Measurements from ENCODE around the gene TVP23A. TPM values are rescaled to one million over a fixed set of nuclear protein-coding genes. Genes with fewer than 3 reads are reported as not detected.

Gene TVP23A
- total RNA-seq, 2 experiments from 2014 or later, result not detected

- H3K36me3 Mint-ChIP-seq, result peaks cover 9% of the 10 kb centered on the region
- CTCF ChIA-PET, result no interaction called here
- H3K4me1 Mint-ChIP-seq, result peaks cover 26% of the 10 kb centered on the region
- no peak overlapping the region for H3K4me3 Mint-ChIP-seq
- ATAC-seq (no peak), DNase-seq (no peak)
- H3K27me3 Mint-ChIP-seq, result peaks cover 8% of the 10 kb centered on the region
- H3K27ac Mint-ChIP-seq, result no peak overlapping the region
- H3K9me3 Mint-ChIP-seq (ENCODE audit: low read depth), result no peaks in the 10 kb centered on the region
Observed at GRCh38 chr16:10769381-10769780, 49.2 kb downstream of the TVP23A start.

GRCh38 chr16:10767127-10767526, 51.5 kb downstream of the TVP23A start:
- ATAC-seq (no peak), DNase-seq (no peak)
- H3K27ac Mint-ChIP-seq, result no peak overlapping the region
- H3K36me3 Mint-ChIP-seq, result peaks cover 27% of the 10 kb centered on the region
- CTCF ChIA-PET, result no interaction called here
- no peak overlapping the region for H3K4me3 Mint-ChIP-seq
- peaks cover 3% of the 10 kb centered on the region for H3K27me3 Mint-ChIP-seq
- H3K9me3 Mint-ChIP-seq (ENCODE audit: low read depth), result peaks cover 3% of the 10 kb centered on the region
- peaks cover 28% of the 10 kb centered on the region for H3K4me1 Mint-ChIP-seq

- Mint-ChIP-seq H3K27ac (peak overlapping the region; percentile 35), H3K4me3 (no peak overlapping the region), H3K27me3 (no peaks in the 10 kb centered on the region), H3K36me3 (peaks cover 38% of the 10 kb centered on the region), H3K9me3 (ENCODE audit: low read depth) (peaks cover 3% of the 10 kb centered on the region), H3K4me1 (peaks cover 23% of the 10 kb centered on the region)
- DNase-seq, result peak; percentile 60
- peak; percentile 80 for ATAC-seq
- CTCF ChIA-PET, result interaction anchor here (1.0 to 1.5 kb wide), 3 partner anchors 13 to 167 kb away, joined by 3 to 5 read pairs (median 3); no protein-coding TSS in a partner anchor
Observed at GRCh38 chr16:10765772-10766171, 52.8 kb downstream of the TVP23A start.

DNA sequence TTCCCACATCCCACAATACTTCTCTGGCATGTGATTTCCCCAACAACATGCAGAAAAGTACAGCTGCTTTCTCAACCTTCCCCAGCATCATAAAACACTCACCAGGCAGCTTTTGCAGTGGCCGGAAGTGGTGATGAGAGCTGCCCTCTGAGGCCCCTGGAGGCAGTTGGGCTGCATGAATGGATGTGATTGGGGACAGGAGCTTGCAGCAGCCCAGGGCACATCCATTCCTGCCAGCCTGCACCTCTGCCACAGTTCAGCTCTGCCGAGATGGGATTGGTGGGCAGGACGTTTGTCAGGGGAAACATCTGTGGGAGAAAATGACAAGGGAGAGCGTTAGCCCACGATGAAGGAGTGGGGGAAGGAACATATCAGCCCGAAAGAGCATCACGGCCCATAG, 55.1 kb downstream of the TVP23A start:
- Mint-ChIP-seq H3K36me3 (peaks cover 53% of the 10 kb centered on the region), H3K4me3 (no peak overlapping the region), H3K27ac (no peak overlapping the region), H3K9me3 (ENCODE audit: low read depth) (peaks cover 3% of the 10 kb centered on the region), H3K27me3 (no peaks in the 10 kb centered on the region), H3K4me1 (peaks cover 23% of the 10 kb centered on the region)
- ATAC-seq, result no peak
- DNase-seq, result no peak
- CTCF ChIA-PET, result no interaction called here

DNA sequence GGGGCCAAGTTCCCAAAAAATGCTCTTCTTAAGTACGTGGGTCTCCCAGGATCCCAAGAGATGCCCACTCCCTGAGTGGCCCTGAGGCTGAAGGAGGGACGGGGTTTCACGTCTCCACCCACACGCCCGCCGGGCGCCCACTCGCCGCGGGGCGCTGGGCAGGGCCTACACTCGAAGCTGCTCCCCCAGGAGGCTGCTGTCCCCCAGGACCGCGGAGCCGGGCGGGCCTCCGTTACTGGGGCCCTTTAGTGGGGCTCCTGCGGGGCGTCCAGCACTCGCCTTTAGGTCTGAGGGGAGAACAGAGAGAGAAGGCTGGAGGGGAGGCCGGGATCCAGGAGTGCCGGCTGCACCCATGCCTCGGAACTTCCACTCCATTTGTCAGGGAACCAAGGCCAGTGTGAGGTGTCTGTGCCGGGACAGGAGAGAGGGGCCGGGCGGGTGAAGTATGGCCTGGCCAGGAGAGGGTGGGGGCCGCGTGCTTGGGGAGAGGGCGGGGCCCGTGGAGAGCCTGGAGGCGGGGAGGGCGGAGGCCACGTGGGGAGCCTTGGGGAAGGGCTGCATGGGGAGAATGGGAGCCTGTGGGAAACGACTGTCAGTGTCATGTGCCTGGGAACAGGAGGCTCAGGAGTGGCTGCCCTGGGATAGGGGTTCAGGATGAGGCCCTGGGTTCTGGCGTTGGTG, 56.1 kb downstream of the TVP23A start:
- Mint-ChIP-seq H3K36me3 (peaks cover 51% of the 10 kb centered on the region), H3K9me3 (ENCODE audit: low read depth) (peaks cover 3% of the 10 kb centered on the region), H3K27ac (no peak overlapping the region), H3K4me3 (no peak overlapping the region), H3K27me3 (no peaks in the 10 kb centered on the region), H3K4me1 (peaks cover 21% of the 10 kb centered on the region)
- no peak for DNase-seq
- ATAC-seq, result no peak
- CTCF ChIA-PET, result no interaction called here

GRCh38 chr16:10761373-10761772, 57.2 kb downstream of the TVP23A start:
- no peak overlapping the region for H3K4me3 Mint-ChIP-seq
- CTCF ChIA-PET, result no interaction called here
- H3K4me1 Mint-ChIP-seq, result peaks cover 21% of the 10 kb centered on the region
- H3K36me3 Mint-ChIP-seq, result peaks cover 50% of the 10 kb centered on the region
- no peak for ATAC-seq
- no peak overlapping the region for H3K27ac Mint-ChIP-seq
- no peaks in the 10 kb centered on the region for H3K27me3 Mint-ChIP-seq
- H3K9me3 Mint-ChIP-seq (ENCODE audit: low read depth), result peaks cover 3% of the 10 kb centered on the region
- no peak for DNase-seq

DNA sequence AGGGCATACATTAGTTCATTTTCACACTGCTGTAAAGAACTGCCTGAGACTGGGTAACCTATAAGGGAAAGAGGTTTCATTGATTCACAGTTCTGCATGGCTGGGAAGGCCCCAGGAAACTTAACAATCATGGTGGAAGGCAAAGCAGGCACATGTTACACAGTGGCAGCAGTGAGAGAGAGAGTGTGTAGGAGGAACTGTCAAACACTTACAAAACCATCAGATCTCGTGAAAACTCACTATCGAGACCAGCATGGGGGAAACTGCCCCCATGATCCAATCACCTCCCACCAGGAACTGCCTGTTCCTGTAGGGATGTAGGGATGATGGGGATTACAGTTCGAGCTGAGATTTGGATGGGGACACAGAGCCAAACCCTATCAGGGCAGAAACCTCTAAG, 57.7 kb downstream of the TVP23A start:
- Mint-ChIP-seq H3K4me3 (no peak overlapping the region), H3K4me1 (peaks cover 19% of the 10 kb centered on the region), H3K9me3 (ENCODE audit: low read depth) (peaks cover 3% of the 10 kb centered on the region), H3K27ac (no peak overlapping the region), H3K36me3 (peaks cover 50% of the 10 kb centered on the region), H3K27me3 (no peaks in the 10 kb centered on the region)
- ATAC-seq (no peak), DNase-seq (no peak)
- CTCF ChIA-PET, result no interaction called here

DNA sequence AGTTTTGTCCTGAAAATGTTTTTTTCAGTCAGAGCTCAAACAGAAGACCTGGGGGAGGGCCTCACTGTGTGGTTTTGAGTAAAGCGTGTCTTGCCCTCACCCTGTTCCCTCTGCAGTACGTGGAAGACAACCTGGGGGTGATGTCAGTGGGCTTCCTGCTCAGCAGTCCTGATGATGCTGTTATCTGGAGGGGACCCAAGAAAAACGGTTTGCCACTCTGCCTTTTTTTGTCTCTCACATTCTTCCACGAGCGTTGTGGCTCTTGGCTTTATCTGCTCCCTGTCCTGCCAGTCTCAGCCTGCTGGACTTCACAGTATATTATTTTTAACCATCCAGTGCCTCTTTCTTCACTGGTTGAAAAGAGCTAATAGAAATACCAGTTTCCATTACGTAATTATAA, 62.0 kb downstream of the TVP23A start:
- CTCF ChIA-PET, result interaction anchor here (1.0 kb wide), 2 partner anchors 75 to 162 kb away, joined by 3 to 4 read pairs; no protein-coding TSS in a partner anchor
- no peaks in the 10 kb centered on the region for H3K9me3 Mint-ChIP-seq (ENCODE audit: low read depth)
- ATAC-seq (no peak), DNase-seq (no peak)
- H3K27me3 Mint-ChIP-seq, result no peaks in the 10 kb centered on the region
- no peak overlapping the region for H3K27ac Mint-ChIP-seq
- H3K4me3 Mint-ChIP-seq, result no peak overlapping the region
- H3K4me1 Mint-ChIP-seq, result peaks cover 19% of the 10 kb centered on the region
- peaks cover 35% of the 10 kb centered on the region for H3K36me3 Mint-ChIP-seq

DNA sequence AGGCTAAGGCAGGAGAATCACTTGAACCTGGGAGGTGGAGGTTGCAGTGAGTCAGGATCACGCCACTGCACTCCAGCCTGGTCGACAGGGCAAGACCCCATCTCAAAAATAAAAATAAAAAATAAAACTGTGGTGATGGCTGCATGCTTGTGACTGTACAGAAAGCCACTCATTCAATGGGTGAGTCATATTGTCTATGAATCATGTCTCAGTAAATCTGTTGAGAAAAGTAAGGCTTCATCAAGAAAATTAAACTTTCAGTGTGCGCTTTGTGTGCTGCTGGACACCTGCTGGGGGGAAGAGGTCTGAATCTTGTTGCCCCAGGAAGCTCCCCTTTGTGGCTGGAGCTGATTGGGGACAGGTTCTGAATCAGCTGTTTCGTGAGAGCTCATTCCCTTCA, 63.7 kb downstream of the TVP23A start:
- Mint-ChIP-seq H3K4me1 (peaks cover 27% of the 10 kb centered on the region), H3K36me3 (peaks cover 24% of the 10 kb centered on the region), H3K9me3 (ENCODE audit: low read depth) (no peaks in the 10 kb centered on the region), H3K4me3 (no peak overlapping the region), H3K27me3 (no peaks in the 10 kb centered on the region), H3K27ac (no peak overlapping the region)
- ATAC-seq (no peak), DNase-seq (no peak)
- CTCF ChIA-PET, result no interaction called here

- DNase-seq (no peak), ATAC-seq (no peak)
- Mint-ChIP-seq H3K36me3 (peaks cover 15% of the 10 kb centered on the region), H3K27me3 (no peaks in the 10 kb centered on the region), H3K9me3 (ENCODE audit: low read depth) (no peaks in the 10 kb centered on the region), H3K4me3 (no peak overlapping the region), H3K4me1 (peaks cover 34% of the 10 kb centered on the region), H3K27ac (no peak overlapping the region)
- CTCF ChIA-PET, result interaction anchor here (0.7 to 1.3 kb wide), 2 partner anchors 10 to 125 kb away, joined by 3 read pairs; partner anchors contain the start of gene NUBP1
Observed at GRCh38 chr16:10753670-10754069, 64.9 kb downstream of the TVP23A start.

DNA sequence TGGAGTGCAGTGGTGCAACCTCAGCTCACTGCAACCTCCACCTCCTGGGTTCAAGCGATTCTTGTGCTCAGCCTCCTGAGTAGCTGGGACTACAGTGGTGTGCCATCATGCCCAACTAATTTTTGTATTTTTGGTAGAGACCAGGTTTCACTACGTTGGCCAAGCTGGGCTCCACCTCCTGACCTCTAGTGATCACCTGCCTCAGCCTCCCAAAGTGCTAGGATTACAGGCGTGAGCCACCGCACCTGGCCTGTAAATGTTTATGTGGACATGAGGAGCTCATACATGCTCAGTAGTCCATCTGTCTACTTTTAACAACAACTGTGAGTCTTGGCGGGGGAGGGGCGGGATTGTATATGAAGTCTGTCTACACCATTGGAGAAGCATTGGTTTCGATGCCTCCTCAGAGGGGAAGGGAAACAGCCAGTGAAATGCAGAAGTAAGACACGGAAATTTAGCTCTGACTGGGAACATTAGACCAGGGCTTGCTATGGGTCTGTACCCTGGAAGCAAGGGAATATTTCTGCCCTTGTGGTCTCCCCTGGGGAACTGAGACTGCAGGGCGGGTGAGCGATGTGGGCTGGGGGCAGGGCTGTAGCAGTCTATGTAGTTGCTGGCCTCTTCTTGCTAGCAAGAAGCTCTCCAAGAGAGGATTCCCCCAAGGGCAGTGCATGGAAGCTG, 65.6 kb downstream of the TVP23A start:
- CTCF ChIA-PET, result interaction anchor here (0.7 to 1.3 kb wide), 4 partner anchors 9 to 166 kb away, joined by 3 to 4 read pairs (median 3); partner anchors contain the start of gene NUBP1
- Mint-ChIP-seq H3K4me3 (no peak overlapping the region), H3K27me3 (no peaks in the 10 kb centered on the region), H3K27ac (no peak overlapping the region), H3K9me3 (ENCODE audit: low read depth) (no peaks in the 10 kb centered on the region), H3K4me1 (peaks cover 37% of the 10 kb centered on the region), H3K36me3 (peaks cover 16% of the 10 kb centered on the region)
- no peak for ATAC-seq
- no peak for DNase-seq

DNA sequence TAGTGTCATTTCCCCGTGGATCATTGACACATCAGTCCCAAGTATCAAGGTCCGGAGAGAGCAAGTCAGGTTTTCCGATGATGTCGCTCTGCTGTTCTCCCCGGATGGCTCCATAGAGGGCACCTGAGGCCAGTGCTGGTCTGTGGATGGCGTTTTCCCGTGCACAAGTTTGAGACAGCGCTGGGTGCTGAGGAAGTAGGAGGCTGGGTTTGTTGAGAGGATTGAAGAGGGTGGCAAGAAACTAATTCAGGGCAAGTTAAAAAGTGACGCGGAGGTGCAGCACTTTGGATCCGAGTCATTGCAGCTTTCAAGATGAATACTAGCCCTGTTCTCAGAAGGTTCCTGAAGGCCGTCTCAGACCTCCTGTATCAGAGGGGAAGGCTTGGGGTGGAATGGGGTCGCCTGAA, 67.3 kb downstream of the TVP23A start:
- H3K36me3 Mint-ChIP-seq, result peaks cover 25% of the 10 kb centered on the region

GRCh38 chr16:10750793-10751192, 67.8 kb downstream of the TVP23A start:
- no peak overlapping the region for H3K4me3 Mint-ChIP-seq
- H3K27ac Mint-ChIP-seq, result no peak overlapping the region
- H3K9me3 Mint-ChIP-seq (ENCODE audit: low read depth), result no peaks in the 10 kb centered on the region
- peaks cover 25% of the 10 kb centered on the region for H3K36me3 Mint-ChIP-seq
- DNase-seq, result no peak
- H3K27me3 Mint-ChIP-seq, result no peaks in the 10 kb centered on the region
- H3K4me1 Mint-ChIP-seq, result peaks cover 43% of the 10 kb centered on the region
- CTCF ChIA-PET, result interaction anchor here (1.8 kb wide), 1 partner anchor 14 kb away, joined by 4 read pairs; no protein-coding TSS in a partner anchor
- ATAC-seq, result no peak

More for the DNA sequence above, 67.3 kb downstream of the TVP23A start:
- CTCF ChIA-PET, result interaction anchor here (1.8 kb wide), 1 partner anchor 14 kb away, joined by 4 read pairs; no protein-coding TSS in a partner anchor
- ATAC-seq, result peak; percentile 32
- DNase-seq, result no peak
- Mint-ChIP-seq H3K4me3 (no peak overlapping the region), H3K27ac (no peak overlapping the region), H3K9me3 (ENCODE audit: low read depth) (no peaks in the 10 kb centered on the region), H3K4me1 (peaks cover 44% of the 10 kb centered on the region), H3K27me3 (no peaks in the 10 kb centered on the region)

GRCh38 chr16:10745841-10746240, 72.8 kb downstream of the TVP23A start:
- no peaks in the 10 kb centered on the region for H3K9me3 Mint-ChIP-seq (ENCODE audit: low read depth)
- CTCF ChIA-PET, result interaction anchor here (0.7 to 2.7 kb wide), 3 partner anchors 9 to 173 kb away, joined by 3 to 11 read pairs (median 3); partner anchors contain the start of gene CIITA
- H3K36me3 Mint-ChIP-seq, result peaks cover 27% of the 10 kb centered on the region
- ATAC-seq (no peak), DNase-seq (no peak)
- peaks cover 55% of the 10 kb centered on the region for H3K4me1 Mint-ChIP-seq
- H3K27ac Mint-ChIP-seq, result no peak overlapping the region
- H3K4me3 Mint-ChIP-seq, result no peak overlapping the region
- H3K27me3 Mint-ChIP-seq, result no peaks in the 10 kb centered on the region

All from activated CD8-positive, alpha-beta memory T cell treated with anti-CD3 and anti-CD28 coated beads, Interleukin-2, amount 10 ng/mL, durations not matched to agents 7 days and 5 days (primary cell).